ENCODE measurements around the gene SLC26A9. TPM values are rescaled to one million over a fixed set of nuclear protein-coding genes. Genes with fewer than 3 reads are reported as not detected.
A peak's percentile ranks its signal among the peaks of the same experiment; 100 is the strongest.

The SLC26A9 gene
- total and polyA plus RNA-seq, 2 experiments from 2014 or later = 1.0 to 4.0 TPM

GRCh38 chr1:205926636-205927035 lies 16.6 kb downstream of the SLC26A9 start:
- DNase-seq (ENCODE audit: low read depth in 1 of 2, low spot score in 1 of 2) = no peak
- Histone ChIP-seq H3K4me1 (ENCODE audit: low read depth) (peaks cover 4% of the 10 kb centered on the region), H3K4me3 (no peak overlapping the region), H3K9me3 (ENCODE audit: low read depth) (no peaks in the 10 kb centered on the region), H3K27ac (no peak overlapping the region), H3K27me3 (no peaks in the 10 kb centered on the region), H3K36me3 (no peaks in the 10 kb centered on the region)
- TF ChIP-seq CTCF (IDR thresholded peaks at IDR 0.05; ENCODE audit: low read depth, low read length) = no peak

- Histone ChIP-seq H3K27me3 (no peaks in the 10 kb centered on the region), H3K4me1 (ENCODE audit: low read depth) (peaks cover 8% of the 10 kb centered on the region), H3K9me3 (ENCODE audit: low read depth) (no peaks in the 10 kb centered on the region), H3K27ac (no peak overlapping the region), H3K4me3 (no peak overlapping the region), H3K36me3 (no peaks in the 10 kb centered on the region)
- no peak for TF ChIP-seq CTCF (IDR thresholded peaks at IDR 0.05; ENCODE audit: low read depth, low read length)
- no peak for DNase-seq (ENCODE audit: low read depth in 1 of 2, low spot score in 1 of 2)
Observed at GRCh38 chr1:205926213-205926612, 17.0 kb downstream of the SLC26A9 start.

- Histone ChIP-seq H3K4me3 (no peak overlapping the region), H3K4me1 (ENCODE audit: low read depth) (peaks cover 13% of the 10 kb centered on the region), H3K9me3 (ENCODE audit: low read depth) (no peaks in the 10 kb centered on the region), H3K27me3 (no peaks in the 10 kb centered on the region), H3K36me3 (no peaks in the 10 kb centered on the region), H3K27ac (no peak overlapping the region)
- DNase-seq (ENCODE audit: low read depth in 1 of 2, low spot score in 1 of 2) = peak in 1 of 2 donors; percentile 78
- no peak for TF ChIP-seq CTCF (IDR thresholded peaks at IDR 0.05; ENCODE audit: low read depth, low read length)
Observed at GRCh38 chr1:205925736-205926135, 17.5 kb downstream of the SLC26A9 start.

DNA sequence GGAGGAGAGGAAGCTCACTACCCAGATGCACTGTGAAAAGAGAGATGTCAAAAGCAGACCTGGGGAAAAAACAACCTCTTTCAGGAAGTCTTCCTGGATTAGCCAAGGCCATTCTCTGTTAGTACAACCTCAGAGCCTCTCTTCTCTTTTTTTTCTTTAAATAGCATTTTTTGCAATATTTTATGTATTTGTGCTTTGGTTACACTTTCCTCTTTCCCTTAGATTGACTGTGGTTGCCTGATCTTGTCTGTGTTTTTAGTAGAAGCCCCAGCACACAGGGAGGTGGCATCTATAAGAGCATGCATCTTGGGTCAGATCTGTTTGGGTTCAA lies 18.8 kb downstream of the SLC26A9 start:
- no peak overlapping the region for H3K27ac ChIP-seq
- no peak for DNase-seq (ENCODE audit: low read depth in 1 of 2, low spot score in 1 of 2)
- peaks cover 25% of the 10 kb centered on the region for H3K4me1 ChIP-seq (ENCODE audit: low read depth)
- TF ChIP-seq CTCF (IDR thresholded peaks at IDR 0.05; ENCODE audit: low read depth, low read length) = no peak
- no peaks in the 10 kb centered on the region for H3K27me3 ChIP-seq
- H3K9me3 ChIP-seq (ENCODE audit: low read depth) = no peaks in the 10 kb centered on the region
- H3K4me3 ChIP-seq = no peak overlapping the region
- no peaks in the 10 kb centered on the region for H3K36me3 ChIP-seq

DNA sequence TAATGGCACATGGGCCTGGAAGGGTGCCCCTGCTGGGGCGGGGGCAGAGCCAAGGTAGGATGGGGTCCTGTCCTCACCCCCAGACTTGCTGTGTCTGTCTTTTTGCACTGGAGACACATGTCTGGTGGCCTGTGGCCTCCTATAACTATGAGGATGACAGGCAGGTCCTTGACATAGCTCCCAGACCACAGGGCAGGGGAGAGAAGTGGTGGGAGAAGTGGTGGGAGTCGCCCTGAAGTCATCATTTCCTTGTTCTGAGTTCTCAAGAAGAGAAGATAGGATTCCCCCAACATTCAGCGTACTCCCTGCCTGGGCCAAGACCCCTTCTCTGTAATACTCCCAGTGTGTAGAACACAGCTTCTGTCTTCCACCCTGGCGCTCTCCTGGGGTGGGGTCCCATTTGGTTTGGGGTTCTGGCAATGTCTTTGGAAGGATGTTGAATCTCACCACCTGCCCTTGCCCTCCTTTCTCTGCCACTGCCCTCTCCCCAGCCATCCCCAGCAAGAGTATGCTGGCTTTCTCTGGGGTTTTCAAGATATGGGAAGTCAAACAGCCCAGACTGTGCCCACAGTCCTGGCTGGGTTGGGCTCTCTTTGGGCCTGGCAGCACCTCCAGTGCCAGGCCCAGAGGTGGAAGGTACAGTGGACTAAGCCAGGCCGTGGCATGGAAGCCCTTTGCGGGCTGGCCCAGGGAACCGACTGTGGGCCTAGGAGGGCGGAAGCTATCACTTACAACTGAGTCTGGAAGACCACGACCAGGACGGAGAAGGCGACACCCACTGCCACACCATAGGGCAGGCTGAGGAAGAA lies 19.4 kb downstream of the SLC26A9 start:
- TF ChIP-seq CTCF (IDR thresholded peaks at IDR 0.05; ENCODE audit: low read depth, low read length) = no peak

More for the DNA sequence above, 19.4 kb downstream of the SLC26A9 start:
- Histone ChIP-seq H3K36me3 (no peaks in the 10 kb centered on the region), H3K4me1 (ENCODE audit: low read depth) (peaks cover 28% of the 10 kb centered on the region), H3K27me3 (no peaks in the 10 kb centered on the region), H3K9me3 (ENCODE audit: low read depth) (no peaks in the 10 kb centered on the region), H3K4me3 (no peak overlapping the region), H3K27ac (no peak overlapping the region)
- no peak for DNase-seq (ENCODE audit: low read depth in 1 of 2, low spot score in 1 of 2)

Data from cardiac muscle cell (in vitro differentiated cells and primary cell).